Measurements from ENCODE around the gene ZNF689.

Gene ZNF689

GRCh38 chr16:30567160-30567990 lies 42.8 kb downstream of the ZNF689 start:
- H3K27ac ChIP-seq (replicated peaks; ENCODE audit: low read length) = no peak overlapping the region
- no peak overlapping the region for H3K18ac ChIP-seq (ENCODE audit: low read length)
- no CpG with 5 or more reads among the region's 14 CpGs for WGBS, 2 donors (ENCODE audit: extremely low coverage in 2 of 2, insufficient read length in 2 of 2, insufficient replicate concordance in 1 of 2)

DNA sequence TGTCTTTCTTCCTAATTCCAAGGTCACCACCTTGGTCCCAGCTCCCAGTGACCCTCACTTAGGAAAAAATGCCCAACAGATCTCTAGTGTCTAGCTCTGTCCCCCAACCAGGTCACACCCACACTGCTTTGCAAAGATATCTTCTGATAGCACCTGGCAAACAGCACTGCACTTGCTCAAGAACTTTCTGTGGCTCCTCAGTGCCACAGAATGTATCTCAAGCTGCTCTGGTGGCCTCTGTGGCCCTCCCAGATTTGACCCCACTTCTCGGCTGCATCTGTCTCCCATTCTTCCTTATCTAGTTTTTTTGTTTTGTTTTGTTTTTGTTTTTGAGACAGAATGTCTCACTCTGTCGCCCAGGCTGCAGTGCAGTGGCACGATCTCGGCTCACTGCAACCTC lies 43.7 kb downstream of the ZNF689 start:
- H2AFZ ChIP-seq (ENCODE audit: low read length) = no peak overlapping the region
- H3K27ac ChIP-seq (replicated peaks; ENCODE audit: low read length) = no peak overlapping the region
- no peak overlapping the region for H2BK15ac ChIP-seq (ENCODE audit: low read length)
- H4K91ac ChIP-seq (ENCODE audit: low read depth, low read length, poor library complexity) = no peak overlapping the region
- H3K23ac ChIP-seq (ENCODE audit: low read depth, low read length, poor library complexity) = no peak overlapping the region
- peak overlapping the region; percentile 31 for H2BK120ac ChIP-seq (ENCODE audit: low read depth, low read length)
- H3K4me3 ChIP-seq (ENCODE audit: low read length in 2 of 2) = no peak overlapping the region
- H3K36me3 ChIP-seq (replicated peaks in 1 of 2; ENCODE audit: control insufficient read depth in 2 of 2, insufficient read depth in 2 of 2, low read length in 2 of 2) = peaks cover 0 to 7% of the 10 kb centered on the region in 2 donors
- H3K9ac ChIP-seq (ENCODE audit: low read depth, low read length, poor library complexity) = no peak overlapping the region
- DNase-seq (ENCODE audit: low spot score) = no peak
- H3K4me1 ChIP-seq (ENCODE audit: control insufficient read depth in 2 of 2, insufficient read depth in 1 of 2, low read depth in 1 of 2, low read length in 2 of 2) = peaks cover 0 to 4% of the 10 kb centered on the region in 2 donors
- peaks cover 0 to 4% of the 10 kb centered on the region in 2 donors for H3K9me3 ChIP-seq (replicated peaks in 1 of 2; ENCODE audit: control insufficient read depth in 2 of 2, insufficient read depth in 1 of 2, low read depth in 1 of 2, low read length in 2 of 2)
- H3K27me3 ChIP-seq (ENCODE audit: control insufficient read depth in 3 of 3, insufficient read depth in 3 of 3, low read depth in 1 of 3, low read length in 3 of 3) = peaks cover 0 to under 1% (median 0%) of the 10 kb centered on the region in 3 experiments
- WGBS, 2 donors (ENCODE audit: extremely low coverage in 2 of 2, insufficient read length in 2 of 2, insufficient replicate concordance in 1 of 2) = no CpG with 5 or more reads among the region's 4 CpGs
- no peak overlapping the region for H4K8ac ChIP-seq (ENCODE audit: low read depth, low read length)
- H3K79me1 ChIP-seq (ENCODE audit: low read depth, low read length) = peaks cover 5% of the 10 kb centered on the region
- H3K18ac ChIP-seq (ENCODE audit: low read length) = no peak overlapping the region
- H2AK5ac ChIP-seq (ENCODE audit: low read depth, low read length) = no peak overlapping the region
- H3K4ac ChIP-seq (ENCODE audit: low read length) = no peak overlapping the region
- no peak overlapping the region for H2BK12ac ChIP-seq (ENCODE audit: low read length)
- no peak overlapping the region for H3K4me2 ChIP-seq (ENCODE audit: insufficient read depth, low read length, poor library complexity, severe bottlenecking)
- no peak overlapping the region for H2BK5ac ChIP-seq (ENCODE audit: low read length)
- no peak overlapping the region for H3K14ac ChIP-seq (ENCODE audit: low read length)

More at GRCh38 chr16:30567160-30567990, 42.8 kb downstream of the ZNF689 start:
- H3K4ac ChIP-seq (ENCODE audit: low read length) = no peak overlapping the region
- no peak overlapping the region for H2BK120ac ChIP-seq (ENCODE audit: low read depth, low read length)
- H3K23ac ChIP-seq (ENCODE audit: low read depth, low read length, poor library complexity) = no peak overlapping the region
- no peak overlapping the region for H2AK5ac ChIP-seq (ENCODE audit: low read depth, low read length)
- H3K4me1 ChIP-seq (ENCODE audit: control insufficient read depth in 2 of 2, insufficient read depth in 1 of 2, low read depth in 1 of 2, low read length in 2 of 2) = peaks cover 0 to 4% of the 10 kb centered on the region in 2 donors
- no peak overlapping the region for H2BK15ac ChIP-seq (ENCODE audit: low read length)
- H3K9me3 ChIP-seq (replicated peaks in 1 of 2; ENCODE audit: control insufficient read depth in 2 of 2, insufficient read depth in 1 of 2, low read depth in 1 of 2, low read length in 2 of 2) = peaks cover 0 to 4% of the 10 kb centered on the region in 2 donors
- no peak overlapping the region for H4K8ac ChIP-seq (ENCODE audit: low read depth, low read length)
- no peak overlapping the region for H2AFZ ChIP-seq (ENCODE audit: low read length)
- H2BK5ac ChIP-seq (ENCODE audit: low read length) = no peak overlapping the region
- H3K4me2 ChIP-seq (ENCODE audit: insufficient read depth, low read length, poor library complexity, severe bottlenecking) = no peak overlapping the region
- no peak overlapping the region for H3K4me3 ChIP-seq (ENCODE audit: low read length in 2 of 2)
- peaks cover 5% of the 10 kb centered on the region for H3K79me1 ChIP-seq (ENCODE audit: low read depth, low read length)
- H2BK12ac ChIP-seq (ENCODE audit: low read length) = no peak overlapping the region
- no peak for DNase-seq (ENCODE audit: low spot score)
- no peak overlapping the region for H3K14ac ChIP-seq (ENCODE audit: low read length)
- peaks cover 0 to 7% of the 10 kb centered on the region in 2 donors for H3K36me3 ChIP-seq (replicated peaks in 1 of 2; ENCODE audit: control insufficient read depth in 2 of 2, insufficient read depth in 2 of 2, low read length in 2 of 2)
- no peaks in the 10 kb centered on the region for H3K27me3 ChIP-seq (ENCODE audit: control insufficient read depth in 3 of 3, insufficient read depth in 3 of 3, low read depth in 1 of 3, low read length in 3 of 3)
- H3K9ac ChIP-seq (ENCODE audit: low read depth, low read length, poor library complexity) = no peak overlapping the region
- H4K91ac ChIP-seq (ENCODE audit: low read depth, low read length, poor library complexity) = no peak overlapping the region

GRCh38 chr16:30565984-30566383 lies 44.2 kb downstream of the ZNF689 start:
- H2BK15ac ChIP-seq (ENCODE audit: low read length) = no peak overlapping the region
- no peak overlapping the region for H3K4ac ChIP-seq (ENCODE audit: low read length)
- WGBS, 2 donors (ENCODE audit: extremely low coverage in 2 of 2, insufficient read length in 2 of 2, insufficient replicate concordance in 1 of 2) = no CpG with 5 or more reads among the region's 8 CpGs
- H3K23ac ChIP-seq (ENCODE audit: low read depth, low read length, poor library complexity) = no peak overlapping the region
- H3K14ac ChIP-seq (ENCODE audit: low read length) = peak overlapping the region; percentile 71
- peaks cover 0 to 4% of the 10 kb centered on the region in 2 donors for H3K9me3 ChIP-seq (replicated peaks in 1 of 2; ENCODE audit: control insufficient read depth in 2 of 2, insufficient read depth in 1 of 2, low read depth in 1 of 2, low read length in 2 of 2)
- no peak overlapping the region for H2BK5ac ChIP-seq (ENCODE audit: low read length)
- DNase-seq (ENCODE audit: low spot score) = no peak
- H3K36me3 ChIP-seq (replicated peaks in 1 of 2; ENCODE audit: control insufficient read depth in 2 of 2, insufficient read depth in 2 of 2, low read length in 2 of 2) = peaks cover 0 to 7% of the 10 kb centered on the region in 2 donors
- H3K18ac ChIP-seq (ENCODE audit: low read length) = no peak overlapping the region
- H4K8ac ChIP-seq (ENCODE audit: low read depth, low read length) = no peak overlapping the region
- peaks cover 0 to 4% of the 10 kb centered on the region in 2 donors for H3K4me1 ChIP-seq (ENCODE audit: control insufficient read depth in 2 of 2, insufficient read depth in 1 of 2, low read depth in 1 of 2, low read length in 2 of 2)
- H3K27me3 ChIP-seq (ENCODE audit: control insufficient read depth in 3 of 3, insufficient read depth in 3 of 3, low read depth in 1 of 3, low read length in 3 of 3) = peaks cover 0 to 6% (median 0%) of the 10 kb centered on the region in 3 experiments
- no peak overlapping the region for H3K4me2 ChIP-seq (ENCODE audit: insufficient read depth, low read length, poor library complexity, severe bottlenecking)
- H3K4me3 ChIP-seq (ENCODE audit: low read length in 2 of 2) = no peak overlapping the region
- H2BK12ac ChIP-seq (ENCODE audit: low read length) = no peak overlapping the region
- peak overlapping the region; percentile 31 for H2BK120ac ChIP-seq (ENCODE audit: low read depth, low read length)
- peaks cover 5% of the 10 kb centered on the region for H3K79me1 ChIP-seq (ENCODE audit: low read depth, low read length)
- H2AFZ ChIP-seq (ENCODE audit: low read length) = peak overlapping the region; percentile 58
- H3K9ac ChIP-seq (ENCODE audit: low read depth, low read length, poor library complexity) = no peak overlapping the region
- no peak overlapping the region for H3K27ac ChIP-seq (replicated peaks; ENCODE audit: low read length)
- peak overlapping the region; percentile 9 for H4K91ac ChIP-seq (ENCODE audit: low read depth, low read length, poor library complexity)
- H2AK5ac ChIP-seq (ENCODE audit: low read depth, low read length) = no peak overlapping the region

- H4K8ac ChIP-seq (ENCODE audit: low read depth, low read length) = no peak overlapping the region
Observed at GRCh38 chr16:30565526-30565925, 44.7 kb downstream of the ZNF689 start.

More at GRCh38 chr16:30565526-30565925, 44.7 kb downstream of the ZNF689 start:
- no peak for DNase-seq (ENCODE audit: low spot score)
- H3K79me1 ChIP-seq (ENCODE audit: low read depth, low read length) = peaks cover 5% of the 10 kb centered on the region
- no peak overlapping the region for H3K9ac ChIP-seq (ENCODE audit: low read depth, low read length, poor library complexity)
- no peak overlapping the region for H3K14ac ChIP-seq (ENCODE audit: low read length)
- H3K27ac ChIP-seq (replicated peaks; ENCODE audit: low read length) = no peak overlapping the region
- H2AK5ac ChIP-seq (ENCODE audit: low read depth, low read length) = no peak overlapping the region
- no peak overlapping the region for H3K18ac ChIP-seq (ENCODE audit: low read length)
- H2BK120ac ChIP-seq (ENCODE audit: low read depth, low read length) = no peak overlapping the region
- no peak overlapping the region for H2BK5ac ChIP-seq (ENCODE audit: low read length)
- no peak overlapping the region for H2BK12ac ChIP-seq (ENCODE audit: low read length)
- peak overlapping the region; percentile 58 for H2AFZ ChIP-seq (ENCODE audit: low read length)
- H3K27me3 ChIP-seq (ENCODE audit: control insufficient read depth in 3 of 3, insufficient read depth in 3 of 3, low read depth in 1 of 3, low read length in 3 of 3) = peaks cover 0 to 7% (median 0%) of the 10 kb centered on the region in 3 experiments
- H4K91ac ChIP-seq (ENCODE audit: low read depth, low read length, poor library complexity) = no peak overlapping the region
- H3K4me1 ChIP-seq (ENCODE audit: control insufficient read depth in 2 of 2, insufficient read depth in 1 of 2, low read depth in 1 of 2, low read length in 2 of 2) = peaks cover 0 to 4% of the 10 kb centered on the region in 2 donors
- no peak overlapping the region for H3K4me2 ChIP-seq (ENCODE audit: insufficient read depth, low read length, poor library complexity, severe bottlenecking)
- H3K9me3 ChIP-seq (replicated peaks in 1 of 2; ENCODE audit: control insufficient read depth in 2 of 2, insufficient read depth in 1 of 2, low read depth in 1 of 2, low read length in 2 of 2) = peaks cover 0 to 4% of the 10 kb centered on the region in 2 donors
- H2BK15ac ChIP-seq (ENCODE audit: low read length) = no peak overlapping the region
- H3K4ac ChIP-seq (ENCODE audit: low read length) = no peak overlapping the region
- no CpG with 5 or more reads among the region's 7 CpGs for WGBS, 2 donors (ENCODE audit: extremely low coverage in 2 of 2, insufficient read length in 2 of 2, insufficient replicate concordance in 1 of 2)
- H3K23ac ChIP-seq (ENCODE audit: low read depth, low read length, poor library complexity) = no peak overlapping the region
- H3K4me3 ChIP-seq (ENCODE audit: low read length in 2 of 2) = no peak overlapping the region
- H3K36me3 ChIP-seq (replicated peaks in 1 of 2; ENCODE audit: control insufficient read depth in 2 of 2, insufficient read depth in 2 of 2, low read length in 2 of 2) = peaks cover 0 to 7% of the 10 kb centered on the region in 2 donors

Data from neuronal stem cell (in vitro differentiated cells).